ENCODE measurements around the gene WDR54. TPM values are rescaled to one million over a fixed set of nuclear protein-coding genes. Genes with fewer than 3 reads are reported as not detected.
A peak's percentile ranks its signal among the peaks of the same experiment; 100 is the strongest.

Gene WDR54
- total and polyA plus RNA-seq, 11 donors = 1.4 to 6.5 (median 3.0) TPM

GRCh38 chr2:74415762-74416395 is 5.7 kb upstream of the WDR54 start:
- intact Hi-C loops (cut with DNase I) = loop anchor here in 2 of 10 donors (2.0 to 5.0 kb wide), 2 partner anchors 23 to 41 kb away; partner anchors contain the start of genes INO80B (in 1 of the 2) and WBP1 (in 1 of the 2)

GRCh38 chr2:74416778-74417177 is 4.8 kb upstream of the WDR54 start:
- Histone ChIP-seq H3K27ac (no peak overlapping the region), H3K27me3 (no peaks in the 10 kb centered on the region), H3K4me1 (peaks cover 0 to 53% (median 24%) of the 10 kb centered on the region in 12 donors), H3K9me3 (no peaks in the 10 kb centered on the region), H3K36me3 (no peaks in the 10 kb centered on the region), H3K4me3 (no peak overlapping the region)
- DNase-seq (no peak), ATAC-seq (no peak)
- intact Hi-C loops (cut with DNase I) = loop anchor here in 1 of 10 donors (5.0 kb wide), 1 partner anchor 41 kb away; the partner anchor contains the start of genes INO80B and WBP1
- WGBS, 4 donors = 65 to 76% (median 70%) methylated on average over 3 of the region's 3 CpGs
- TF ChIP-seq POLR2A (IDR thresholded peaks at IDR 0.05) (no peak), CTCF (IDR thresholded peaks at IDR 0.05) (peak in 3 of 12 donors; percentile 4 to 12 (median 8))

More at GRCh38 chr2:74415762-74416395, 5.7 kb upstream of the WDR54 start:
- Histone ChIP-seq H3K27ac (peak overlapping the region in 8 of 12 donors; percentile 35 to 83 (median 63)), H3K27me3 (no peaks in the 10 kb centered on the region), H3K36me3 (no peaks in the 10 kb centered on the region), H3K4me3 (peak overlapping the region; percentile 42 to 77 (median 65)), H3K4me1 (peaks cover 0 to 48% (median 23%) of the 10 kb centered on the region in 12 donors), H3K9me3 (no peaks in the 10 kb centered on the region)
- peak in 1 of 4 donors; percentile 6 for ATAC-seq
- DNase-seq = no peak
- TF ChIP-seq POLR2A (IDR thresholded peaks at IDR 0.05) (no peak), CTCF (IDR thresholded peaks at IDR 0.05) (no peak)
- 55 to 73% (median 59%) methylated on average over 34 to 35 of the region's 35 CpGs for WGBS, 4 donors

GRCh38 chr2:74417197-74417596 is 4.3 kb upstream of the WDR54 start:
- peaks cover 0 to 57% (median 27%) of the 10 kb centered on the region in 12 donors for H3K4me1 ChIP-seq
- DNase-seq (no peak), ATAC-seq (no peak)
- no peak overlapping the region for H3K27ac ChIP-seq
- H3K9me3 ChIP-seq = no peaks in the 10 kb centered on the region
- WGBS, 4 donors = 85 to 89% (median 88%) methylated on average over 3 of the region's 3 CpGs
- H3K36me3 ChIP-seq = no peaks in the 10 kb centered on the region
- H3K4me3 ChIP-seq = no peak overlapping the region
- intact Hi-C loops (cut with DNase I) = loop anchor here in 1 of 10 donors (5.0 kb wide), 1 partner anchor 40 kb away; the partner anchor contains the start of genes INO80B and WBP1
- no peaks in the 10 kb centered on the region for H3K27me3 ChIP-seq
- TF ChIP-seq CTCF (IDR thresholded peaks at IDR 0.05) (no peak), POLR2A (IDR thresholded peaks at IDR 0.05) (no peak)

GRCh38 chr2:74417763-74418162 is 3.8 kb upstream of the WDR54 start:
- intact Hi-C loops (cut with DNase I) = loop anchor here in 1 of 10 donors (5.0 kb wide), 1 partner anchor 40 kb away; the partner anchor contains the start of genes INO80B and WBP1
- ATAC-seq (no peak), DNase-seq (no peak)
- H3K4me1 ChIP-seq = peaks cover 0 to 59% (median 28%) of the 10 kb centered on the region in 12 donors
- H3K36me3 ChIP-seq = no peaks in the 10 kb centered on the region
- no peak for TF ChIP-seq CTCF (IDR thresholded peaks at IDR 0.05)
- TF ChIP-seq POLR2A (IDR thresholded peaks at IDR 0.05) = no peak
- H3K27ac ChIP-seq = peak overlapping the region in 1 of 12 donors; percentile 3
- no peaks in the 10 kb centered on the region for H3K9me3 ChIP-seq
- H3K4me3 ChIP-seq = no peak overlapping the region
- WGBS, 4 donors = 90 to 95% (median 93%) methylated on average over 6 of the region's 6 CpGs
- H3K27me3 ChIP-seq = no peaks in the 10 kb centered on the region

Measured in heart left ventricle (tissue), 16 donors.